HG02763 (cell line): ENCODE data around the gene LYRM1.
"Not testable (repeated sequence)": the region's sequence is repeated elsewhere in the genome, so short reads cannot be mapped to it uniquely, and the experiment has no call there.

ENCODE experiments used
- ATAC-seq: cut with Tn5 transposase; IDR thresholded peaks from one replicate; pipeline ENCODE4 v1.9.1; 2021; ENCODE audit warnings: mild to moderate bottlenecking, moderate library complexity; ENCODE audit not compliant: unreplicated experiment

The LYRM1 gene

GRCh38 chr16:20931066-20931600 is 30.6 kb downstream of the LYRM1 start:
- ATAC-seq: no peak

GRCh38 chr16:20933589-20933988 is 33.0 kb downstream of the LYRM1 start:
- ATAC-seq: no peak

DNA sequence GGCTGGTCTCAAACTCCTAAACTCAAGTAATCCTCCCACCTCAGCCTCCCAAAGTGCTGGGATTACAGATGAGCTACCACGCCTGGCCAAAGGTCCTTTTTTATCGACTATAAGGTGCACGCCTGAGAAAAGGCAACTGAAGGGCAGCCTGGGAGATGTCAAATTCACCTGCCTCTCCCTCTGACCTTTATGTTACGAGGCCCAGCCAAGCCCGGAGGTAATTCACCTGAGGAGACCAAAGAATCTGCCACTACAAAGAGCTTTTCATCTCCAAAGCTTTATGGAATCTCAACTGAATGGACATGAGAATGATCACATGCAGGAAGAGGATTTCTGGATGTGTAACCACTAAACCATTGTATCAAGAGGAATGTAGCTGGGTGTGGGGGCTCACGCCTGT is 37.2 kb downstream of the LYRM1 start:
- no peak for ATAC-seq

- no peak for ATAC-seq
Measured at GRCh38 chr16:20938426-20938825, 37.9 kb downstream of the LYRM1 start.

GRCh38 chr16:20939611-20940010 is 39.0 kb downstream of the LYRM1 start:
- no peak for ATAC-seq

DNA sequence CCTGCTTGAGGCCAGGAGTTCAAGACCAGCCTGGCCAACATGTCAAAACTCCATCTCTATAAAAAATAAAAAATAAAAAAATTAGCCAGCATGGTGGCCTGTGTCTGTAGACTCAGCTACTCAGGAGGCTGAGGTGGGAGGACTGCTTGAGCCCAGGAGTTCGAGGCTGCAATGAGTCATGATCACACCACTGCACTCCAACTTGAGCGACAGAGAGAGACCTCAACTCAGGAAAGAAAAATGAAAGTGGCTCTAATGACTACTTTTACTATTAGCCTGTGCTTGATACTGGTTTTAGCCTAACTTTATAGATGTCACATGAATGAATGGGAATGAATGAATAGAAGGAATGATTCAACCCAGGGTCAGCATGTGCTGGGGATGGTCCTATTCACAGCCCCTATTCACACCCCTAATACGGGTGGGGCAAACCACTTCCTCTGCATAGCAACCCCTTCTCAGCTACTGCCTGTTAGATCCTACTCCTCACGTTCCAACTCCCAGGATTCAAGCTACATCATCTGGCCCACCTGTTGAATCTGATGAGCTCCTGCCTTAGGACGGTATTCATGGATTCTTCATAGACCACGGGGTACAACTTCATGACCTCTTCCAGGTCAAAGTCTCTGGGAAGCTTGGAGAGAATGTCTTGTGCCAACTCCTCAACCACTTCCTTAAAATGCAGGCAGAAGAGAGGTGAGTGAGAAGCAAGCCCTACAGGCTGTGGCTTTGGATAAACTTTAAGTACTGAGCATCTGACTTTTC is 40.5 kb downstream of the LYRM1 start:
- ATAC-seq: no peak

DNA sequence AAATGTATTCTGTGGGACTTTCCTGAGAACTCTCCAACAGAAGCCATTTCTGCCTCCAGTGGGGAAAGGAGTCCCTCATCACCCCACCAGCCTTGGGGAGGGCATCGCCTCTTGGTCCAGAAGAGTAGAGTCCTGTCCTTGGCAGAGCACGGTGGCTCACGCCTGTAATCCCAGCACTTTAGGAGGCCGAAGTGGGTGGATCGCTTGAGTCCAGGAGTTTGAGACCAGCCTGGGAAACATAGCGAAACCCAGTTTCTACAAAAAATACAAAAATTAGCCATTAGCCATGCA is 41.0 kb downstream of the LYRM1 start:
- no peak for ATAC-seq

GRCh38 chr16:20942256-20942655 is 41.7 kb downstream of the LYRM1 start:
- no peak for ATAC-seq

- no peak for ATAC-seq
Measured at GRCh38 chr16:20944861-20945574, 44.4 kb downstream of the LYRM1 start.

DNA sequence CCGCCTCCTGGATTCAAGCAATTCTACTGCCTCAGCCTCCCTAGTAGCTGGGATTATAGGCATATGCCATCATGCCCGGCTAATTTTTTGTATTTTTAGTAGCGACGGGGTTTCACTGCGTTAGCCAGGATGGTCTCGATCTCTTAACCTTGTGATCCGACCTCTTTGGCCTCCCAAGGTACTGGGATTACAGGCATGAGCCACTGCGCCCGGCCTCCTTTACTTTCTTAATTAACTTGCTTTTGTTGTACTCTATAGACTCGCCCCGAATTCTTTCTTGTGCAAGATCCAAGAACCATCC is 45.0 kb downstream of the LYRM1 start:
- ATAC-seq: not testable (repeated sequence)

- no peak for ATAC-seq
Measured at GRCh38 chr16:20946015-20946629, 45.6 kb downstream of the LYRM1 start.

DNA sequence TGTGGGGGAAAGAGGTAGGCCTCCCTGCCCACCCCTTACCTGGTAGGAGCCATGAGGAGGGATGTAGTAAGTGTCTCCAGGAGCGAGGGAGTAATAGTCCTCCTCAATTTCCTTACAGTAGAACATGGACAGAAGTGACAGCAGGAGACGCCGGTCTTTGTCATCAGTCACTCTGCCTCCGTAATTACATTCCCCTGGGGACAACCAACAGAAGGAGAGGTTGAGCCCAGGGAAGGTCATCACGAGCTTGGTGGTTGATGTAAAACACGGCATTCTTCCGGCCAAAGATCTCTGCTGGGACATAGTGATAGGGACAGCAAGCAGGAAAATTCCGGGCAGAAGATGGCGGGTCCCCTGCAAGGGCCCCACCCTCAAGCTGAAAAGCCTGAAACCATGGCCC is 47.9 kb downstream of the LYRM1 start:
- no peak for ATAC-seq

GRCh38 chr16:20949660-20950059 is 49.1 kb downstream of the LYRM1 start:
- no peak for ATAC-seq

- no peak for ATAC-seq
Measured at GRCh38 chr16:20950294-20950693, 49.7 kb downstream of the LYRM1 start.

GRCh38 chr16:20952139-20952920 is 51.8 kb downstream of the LYRM1 start:
- ATAC-seq: no peak

DNA sequence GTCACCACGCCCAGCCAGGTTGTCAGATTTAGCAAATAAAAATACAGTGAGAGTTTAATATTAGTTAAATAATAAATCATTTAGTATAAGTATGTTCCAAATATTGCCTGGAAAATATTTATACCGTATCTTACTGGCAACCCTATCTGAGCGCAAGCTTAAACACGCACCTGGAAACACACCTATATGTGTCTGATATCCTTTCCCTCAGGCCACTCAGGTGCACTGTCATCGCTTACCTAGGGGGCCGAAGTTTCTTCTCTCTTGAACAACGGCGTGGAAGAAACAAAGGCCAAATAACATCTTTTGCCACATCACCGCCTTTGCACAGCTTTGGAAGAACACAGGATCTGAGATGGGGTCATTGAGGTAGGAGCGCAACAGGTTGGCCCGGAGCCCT is 54.0 kb downstream of the LYRM1 start:
- ATAC-seq: no peak

DNA sequence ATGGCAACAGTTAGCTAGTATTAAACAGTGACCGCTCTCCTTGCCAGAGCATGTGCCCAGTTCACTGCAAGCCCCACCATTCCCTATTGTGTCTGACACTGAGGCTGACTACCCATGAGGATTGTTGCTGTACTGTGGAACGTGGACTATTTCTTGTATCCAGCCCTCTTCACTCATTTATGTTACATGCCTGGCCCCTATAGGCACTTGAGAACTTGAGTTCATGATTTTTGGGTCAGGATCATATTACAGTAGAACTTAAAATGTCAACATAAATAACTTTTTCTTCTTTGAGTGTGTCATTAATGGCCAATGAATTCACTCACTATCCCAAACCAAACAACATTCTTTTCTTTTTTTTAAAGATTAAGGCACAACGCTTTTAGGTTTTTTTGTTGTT is 55.7 kb downstream of the LYRM1 start:
- ATAC-seq: no peak

- no peak for ATAC-seq
Measured at GRCh38 chr16:20957153-20957552, 56.6 kb downstream of the LYRM1 start.

DNA sequence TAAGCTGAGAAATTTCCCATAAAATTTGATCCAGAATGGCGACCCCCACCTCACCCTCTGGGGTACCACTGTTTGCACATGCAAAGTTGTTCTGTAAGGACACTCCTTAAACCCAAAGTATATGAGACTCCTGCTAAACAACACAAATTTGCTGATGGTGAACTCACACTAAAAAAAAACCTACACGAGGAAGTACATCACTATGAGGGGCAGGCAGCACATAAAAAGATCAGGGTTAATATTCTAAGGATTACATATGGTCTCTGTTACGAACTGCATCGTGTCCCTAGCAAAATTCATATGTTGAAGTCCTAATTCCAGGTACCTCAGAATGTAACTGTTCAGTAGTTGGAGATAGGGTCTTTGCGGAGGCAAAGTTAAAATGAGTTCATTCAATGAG is 60.3 kb downstream of the LYRM1 start:
- ATAC-seq: no peak

- no peak for ATAC-seq
Measured at GRCh38 chr16:20968765-20969164, 68.2 kb downstream of the LYRM1 start.

DNA sequence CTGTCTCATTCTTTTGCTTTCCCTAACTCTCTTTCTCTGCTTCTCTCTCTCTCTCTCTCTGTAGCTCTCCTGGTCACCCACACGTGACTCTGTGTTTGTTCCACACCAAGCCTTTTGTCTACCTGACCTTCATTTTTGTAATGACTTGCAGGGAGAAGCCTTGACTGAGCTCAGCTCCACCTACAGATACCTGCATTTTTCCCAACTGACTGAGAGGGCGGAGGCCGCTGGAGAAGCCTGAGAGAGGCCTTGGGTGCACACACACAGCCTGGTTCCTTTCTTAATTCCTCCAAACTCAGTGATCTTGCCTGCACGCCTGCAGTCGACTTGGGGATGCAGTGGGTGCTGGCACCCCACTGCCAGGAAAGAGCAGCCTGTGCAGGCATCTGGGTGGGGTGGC is 68.8 kb downstream of the LYRM1 start:
- ATAC-seq: no peak
